CD4-positive, CD25-positive, alpha-beta regulatory T cell (primary cell): ENCODE results near the gene CYLD. TPM values are rescaled to one million over a fixed set of nuclear protein-coding genes. Genes with fewer than 3 reads are reported as not detected.

Experiments used
- ATAC-seq, 2 donors: fragments of 150-1000 bp; cut with Tn5 transposase; one replicate each; pipeline ENCODE4 v1.10.0; 2021; ENCODE audit warnings: low read depth in 2 of 2, moderate number of reproducible peaks in 2 of 2, moderate library complexity in 1 of 2
- DNase-seq, 3 donors: peaks; one replicate each; pipeline versions ENCODE4 v3.0.0 to v3.0.0-alpha.2; 2012 to 2022; ENCODE audit warnings: mixed read lengths in 1 of 3
- H3K27ac ChIP-seq: one replicate; pipeline ENCODE4 v1.7.0; 2013; ENCODE audit warnings: mild to moderate bottlenecking, low read length; ENCODE audit not compliant: insufficient read depth, poor library complexity, severe bottlenecking
- H3K27me3 ChIP-seq: one replicate; pipeline ENCODE4 v1.7.0; 2013; ENCODE audit warnings: low read length; ENCODE audit not compliant: control insufficient read depth, insufficient read depth
- H3K36me3 ChIP-seq: one replicate; pipeline ENCODE4 v1.7.0; 2013; ENCODE audit warnings: mild to moderate bottlenecking, low read length, moderate library complexity; ENCODE audit not compliant: control insufficient read depth, insufficient read depth
- H3K4me1 ChIP-seq: 2 replicates; pipeline ENCODE4 v1.7.0; 2013; ENCODE audit warnings: mild to moderate bottlenecking, low read length; ENCODE audit not compliant: insufficient read depth, control insufficient read depth, poor library complexity, severe bottlenecking
- H3K4me3 ChIP-seq: one replicate; pipeline ENCODE4 v1.7.0; 2013; ENCODE audit warnings: low read depth, mild to moderate bottlenecking, low read length, moderate library complexity
- H3K9me3 ChIP-seq, 2 experiments: 1 replicate in 1 of 2; 2 replicates in 1 of 2; pipeline ENCODE4 v1.7.0; 2013; ENCODE audit warnings: low read length in 2 of 2, mild to moderate bottlenecking in 1 of 2, moderate library complexity in 1 of 2; ENCODE audit not compliant: control insufficient read depth in 2 of 2
- H3K27ac Mint-ChIP-seq, 3 donors: one replicate each; pipeline ENCODE4 v1.8.0; 2020 to 2022; ENCODE audit warnings: mild to moderate bottlenecking in 3 of 3, mixed read lengths in 3 of 3, moderate library complexity in 2 of 3
- H3K27me3 Mint-ChIP-seq: one replicate; pipeline ENCODE4 v1.8.0; 2022; ENCODE audit warnings: mild to moderate bottlenecking, mixed read lengths
- H3K36me3 Mint-ChIP-seq: one replicate; pipeline ENCODE4 v1.8.0; 2020; ENCODE audit warnings: mixed read lengths
- H3K4me1 Mint-ChIP-seq, 4 donors: one replicate each; pipeline ENCODE4 v1.8.0; 2020 to 2022; ENCODE audit warnings: mixed read lengths in 4 of 4, mild to moderate bottlenecking in 1 of 4
- H3K4me3 Mint-ChIP-seq, 4 donors: one replicate each; pipeline ENCODE4 v1.8.0; 2020 to 2022; ENCODE audit warnings: mild to moderate bottlenecking in 4 of 4, mixed read lengths in 4 of 4, moderate library complexity in 3 of 4
- H3K9me3 Mint-ChIP-seq, 7 donors: one replicate each; pipeline ENCODE4 v1.8.0; 2020 to 2022; ENCODE audit warnings: mixed read lengths in 7 of 7, mild to moderate bottlenecking in 3 of 7, moderate library complexity in 2 of 7
- polyA plus RNA-seq, 4 donors: library from polyadenylated mRNA; unstranded; fragments of 300-500 nt; fragmentation: Illumina TruSeq; gene quantifications; one replicate each; pipeline ENCODE4 v1.2.3, GENCODE V29; 2021
- total RNA-seq: library from RNA; stranded (reverse); gene quantifications from one replicate; pipeline ENCODE4 v1.2.3, GENCODE V29; 2022

Gene CYLD
- total and polyA plus RNA-seq, 5 donors from 2014 or later, result 161 to 425 (median 174) TPM

DNA sequence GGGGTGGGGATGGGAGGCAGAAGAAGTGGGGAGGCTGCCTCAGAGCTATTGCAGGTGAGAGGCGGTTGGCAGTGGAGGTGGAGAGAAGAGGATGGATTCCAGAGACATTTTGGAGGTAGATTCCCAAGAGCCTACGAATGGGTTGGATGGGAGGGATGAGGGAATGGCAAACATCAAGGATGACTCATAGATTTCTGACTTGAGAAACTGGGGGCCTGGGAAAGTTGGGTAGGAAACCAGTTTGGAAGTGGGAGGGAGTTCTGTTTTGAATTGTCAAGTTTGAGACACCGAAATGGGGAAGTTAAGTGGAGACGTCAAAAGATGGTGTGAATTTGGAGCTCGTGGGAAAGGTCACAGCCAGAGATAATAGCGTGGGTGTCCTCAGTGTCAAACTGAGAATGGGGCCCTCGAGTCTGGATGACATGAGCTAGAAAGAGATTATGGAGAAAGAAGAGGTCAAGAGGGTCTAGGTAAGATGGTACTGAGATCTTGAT, 6.2 kb upstream of the CYLD start:
- Histone ChIP-seq H3K27me3 (no peaks in the 10 kb centered on the region), H3K27ac (no peak overlapping the region), H3K4me3 (no peak overlapping the region), H3K9me3 (no peaks in the 10 kb centered on the region), H3K4me1 (peaks cover 8% of the 10 kb centered on the region), H3K36me3 (peaks cover 3% of the 10 kb centered on the region)
- peaks cover 0 to 2% (median 0%) of the 10 kb centered on the region in 7 donors for H3K9me3 Mint-ChIP-seq
- H3K4me1 Mint-ChIP-seq, result peaks cover 0 to 22% (median 11%) of the 10 kb centered on the region in 4 donors
- H3K27me3 Mint-ChIP-seq, result no peaks in the 10 kb centered on the region
- DNase-seq (no peak), ATAC-seq (no peak)
- H3K27ac Mint-ChIP-seq, result no peak overlapping the region
- peaks cover 20% of the 10 kb centered on the region for H3K36me3 Mint-ChIP-seq
- no peak overlapping the region for H3K4me3 Mint-ChIP-seq

DNA sequence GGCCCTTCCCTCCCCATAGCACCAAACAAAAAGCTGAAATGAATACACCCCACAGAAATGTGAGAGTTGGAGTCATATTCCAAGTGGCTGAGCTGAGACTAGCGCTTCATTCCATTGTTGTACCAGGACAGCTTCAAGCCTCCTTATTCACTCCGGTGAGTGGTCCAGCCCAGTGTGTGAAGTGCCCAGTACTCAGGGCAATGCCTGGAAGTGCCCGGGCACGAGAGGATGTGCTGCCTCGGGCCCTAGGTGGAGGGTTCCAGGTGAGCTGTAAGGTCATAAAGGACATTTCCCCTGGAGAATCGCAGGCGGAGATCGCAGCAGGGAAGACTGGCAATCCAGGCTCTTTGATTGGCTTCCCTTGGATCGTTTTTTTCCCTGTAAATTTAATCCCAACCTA, 5.4 kb upstream of the CYLD start:
- no peaks in the 10 kb centered on the region for H3K27me3 Mint-ChIP-seq
- H3K36me3 Mint-ChIP-seq, result peaks cover 20% of the 10 kb centered on the region
- peak overlapping the region in 1 of 3 donors; percentile 33 for H3K27ac Mint-ChIP-seq
- no peak overlapping the region for H3K4me3 Mint-ChIP-seq
- H3K27me3 ChIP-seq, result no peaks in the 10 kb centered on the region
- H3K4me1 ChIP-seq, result peaks cover 10% of the 10 kb centered on the region
- peaks cover 0 to 2% (median 0%) of the 10 kb centered on the region in 7 donors for H3K9me3 Mint-ChIP-seq
- H3K4me3 ChIP-seq, result no peak overlapping the region
- no peak for DNase-seq
- peaks cover 0 to 23% (median 13%) of the 10 kb centered on the region in 4 donors for H3K4me1 Mint-ChIP-seq
- no peak for ATAC-seq
- H3K36me3 ChIP-seq, result peaks cover 3% of the 10 kb centered on the region
- no peaks in the 10 kb centered on the region for H3K9me3 ChIP-seq
- H3K27ac ChIP-seq, result no peak overlapping the region

DNA sequence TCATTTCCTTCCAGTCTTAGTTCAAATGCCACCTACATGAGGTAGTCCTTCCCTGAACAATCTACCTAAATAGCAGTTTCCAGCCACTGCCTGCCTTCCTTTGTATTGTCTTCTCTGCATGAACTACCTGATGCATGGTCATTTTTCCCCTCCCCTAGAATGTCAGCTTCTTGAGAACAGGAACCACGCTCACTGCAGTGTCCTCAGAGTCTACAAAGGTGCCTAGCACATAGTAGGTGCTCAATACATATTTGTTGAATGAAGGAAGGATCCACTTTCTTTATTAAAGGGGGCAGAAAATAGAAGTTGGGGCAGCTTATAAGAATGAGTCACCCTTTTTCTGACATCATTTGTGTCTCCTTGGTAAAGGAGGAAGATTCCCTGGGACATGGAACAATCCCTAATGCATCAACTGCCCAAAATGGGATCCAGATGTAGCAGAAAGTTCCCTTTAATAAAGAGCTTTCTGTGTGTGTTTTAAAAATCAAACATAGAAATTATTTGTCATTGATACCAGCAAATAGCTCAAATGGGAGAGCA, 4.4 kb upstream of the CYLD start:
- Mint-ChIP-seq H3K4me1 (peaks cover 0 to 17% (median 13%) of the 10 kb centered on the region in 4 donors), H3K36me3 (peaks cover 20% of the 10 kb centered on the region), H3K9me3 (peaks cover 0 to 2% (median 0%) of the 10 kb centered on the region in 7 donors), H3K4me3 (peak overlapping the region in 1 of 4 donors; percentile 50), H3K27ac (peak overlapping the region in 1 of 3 donors; percentile 33), H3K27me3 (no peaks in the 10 kb centered on the region)
- Histone ChIP-seq H3K27me3 (no peaks in the 10 kb centered on the region), H3K4me1 (peaks cover 7% of the 10 kb centered on the region), H3K27ac (no peak overlapping the region), H3K9me3 (no peaks in the 10 kb centered on the region), H3K36me3 (no peaks in the 10 kb centered on the region), H3K4me3 (no peak overlapping the region)
- DNase-seq, result no peak
- ATAC-seq, result no peak

DNA sequence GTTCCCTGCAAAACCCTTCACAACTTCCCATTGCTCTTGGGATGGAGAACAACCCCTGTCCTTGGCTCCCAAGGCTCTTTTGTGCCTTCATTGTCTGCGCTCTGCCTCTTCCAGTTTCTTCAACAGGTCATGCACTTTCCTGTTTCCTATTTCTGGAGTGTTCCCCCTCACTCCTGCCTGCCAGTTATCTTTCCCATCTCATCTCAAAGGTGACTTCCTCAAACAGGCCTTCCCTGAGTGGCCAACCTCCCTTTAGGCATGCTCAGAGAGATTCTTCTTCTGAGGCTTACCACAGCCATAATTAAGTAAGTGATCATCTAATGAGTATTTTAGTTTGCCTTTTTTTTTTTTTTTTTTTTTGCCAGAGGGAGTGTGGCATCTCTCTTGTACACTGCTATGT, 2.9 kb upstream of the CYLD start:
- no peaks in the 10 kb centered on the region for H3K36me3 ChIP-seq
- H3K27ac ChIP-seq, result no peak overlapping the region
- peaks cover 17% of the 10 kb centered on the region for H3K4me1 ChIP-seq
- peaks cover 0 to 20% (median 17%) of the 10 kb centered on the region in 4 donors for H3K4me1 Mint-ChIP-seq
- no peaks in the 10 kb centered on the region for H3K27me3 Mint-ChIP-seq
- H3K27me3 ChIP-seq, result no peaks in the 10 kb centered on the region
- H3K4me3 Mint-ChIP-seq, result peak overlapping the region in 1 of 4 donors; percentile 58
- peaks cover 20% of the 10 kb centered on the region for H3K36me3 Mint-ChIP-seq
- H3K9me3 Mint-ChIP-seq, result peaks cover 0 to 2% (median 0%) of the 10 kb centered on the region in 7 donors
- no peak for DNase-seq
- H3K9me3 ChIP-seq, result no peaks in the 10 kb centered on the region
- no peak overlapping the region for H3K27ac Mint-ChIP-seq
- H3K4me3 ChIP-seq, result no peak overlapping the region
- no peak for ATAC-seq

DNA sequence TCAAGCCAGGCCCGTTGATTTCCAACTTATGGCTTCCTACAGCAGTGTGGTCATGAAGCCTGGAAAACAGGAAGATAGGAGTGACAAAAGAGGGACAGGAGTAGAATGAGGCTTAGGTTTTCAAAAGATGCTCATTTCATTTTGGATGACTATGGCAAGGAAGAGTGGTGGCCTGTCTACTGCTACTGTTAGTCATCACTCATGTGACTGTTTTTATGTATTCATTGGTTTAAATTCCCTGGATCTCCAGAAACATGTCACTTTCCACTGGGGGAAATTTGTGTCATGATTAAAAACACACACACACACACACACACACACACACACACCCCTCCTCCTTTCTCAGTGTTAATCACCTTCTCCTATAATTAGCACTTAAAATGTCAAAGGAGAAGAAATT, 1.1 kb upstream of the CYLD start:
- H3K4me1 ChIP-seq, result peaks cover 34% of the 10 kb centered on the region
- H3K36me3 ChIP-seq, result no peaks in the 10 kb centered on the region
- ATAC-seq, result no peak
- Mint-ChIP-seq H3K36me3 (peaks cover 26% of the 10 kb centered on the region), H3K27ac (peak overlapping the region in 2 of 3 donors; percentile 91 to 98), H3K27me3 (no peaks in the 10 kb centered on the region), H3K4me1 (peaks cover 5 to 35% (median 26%) of the 10 kb centered on the region in 4 donors), H3K4me3 (peak overlapping the region in 3 of 4 donors; percentile 89 to 90 (median 90)), H3K9me3 (peaks cover 0 to 2% (median 0%) of the 10 kb centered on the region in 7 donors)
- no peaks in the 10 kb centered on the region for H3K9me3 ChIP-seq
- H3K4me3 ChIP-seq, result peak overlapping the region; percentile 97
- H3K27me3 ChIP-seq, result no peaks in the 10 kb centered on the region
- H3K27ac ChIP-seq, result peak overlapping the region; percentile 99
- DNase-seq, result no peak

DNA sequence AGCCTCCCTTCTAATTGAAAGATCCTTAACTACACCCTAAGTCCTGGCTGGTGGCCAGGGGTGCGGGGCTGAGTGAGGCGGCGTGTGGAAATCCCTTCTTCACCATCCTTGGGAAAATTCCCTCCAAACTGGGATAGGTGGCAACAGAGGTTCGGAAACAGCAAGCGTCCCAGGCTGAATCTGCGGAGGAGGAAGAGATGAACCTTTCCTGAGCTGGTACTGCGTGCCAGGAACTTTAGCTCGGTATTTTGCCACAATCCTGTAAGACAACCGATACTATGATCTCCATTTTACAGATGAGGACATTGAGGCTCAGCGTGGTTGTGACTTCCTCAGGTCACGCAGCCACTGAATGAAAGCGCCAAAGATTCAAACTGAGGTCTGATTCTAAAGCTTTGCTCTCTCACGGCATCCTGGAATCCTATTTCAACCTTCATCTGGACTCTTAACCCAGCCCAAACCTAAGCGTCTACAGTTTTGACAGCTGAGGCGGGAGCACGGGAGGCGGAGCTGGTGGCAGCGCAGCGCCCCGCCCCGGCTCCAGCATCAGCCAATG, 583 bp upstream of the CYLD start:
- no peaks in the 10 kb centered on the region for H3K27me3 Mint-ChIP-seq
- H3K36me3 Mint-ChIP-seq, result peaks cover 26% of the 10 kb centered on the region
- H3K27ac Mint-ChIP-seq, result peak overlapping the region; percentile 91 to 98 (median 95)
- Histone ChIP-seq H3K36me3 (no peaks in the 10 kb centered on the region), H3K9me3 (no peaks in the 10 kb centered on the region), H3K4me3 (peak overlapping the region; percentile 97), H3K27ac (peak overlapping the region; percentile 99), H3K4me1 (peaks cover 40% of the 10 kb centered on the region), H3K27me3 (no peaks in the 10 kb centered on the region)
- no peak for DNase-seq
- H3K4me1 Mint-ChIP-seq, result peaks cover 5 to 37% (median 28%) of the 10 kb centered on the region in 4 donors
- ATAC-seq, result no peak
- peak overlapping the region; percentile 89 to 92 (median 90) for H3K4me3 Mint-ChIP-seq
- peaks cover 0 to 2% (median 0%) of the 10 kb centered on the region in 7 donors for H3K9me3 Mint-ChIP-seq

DNA sequence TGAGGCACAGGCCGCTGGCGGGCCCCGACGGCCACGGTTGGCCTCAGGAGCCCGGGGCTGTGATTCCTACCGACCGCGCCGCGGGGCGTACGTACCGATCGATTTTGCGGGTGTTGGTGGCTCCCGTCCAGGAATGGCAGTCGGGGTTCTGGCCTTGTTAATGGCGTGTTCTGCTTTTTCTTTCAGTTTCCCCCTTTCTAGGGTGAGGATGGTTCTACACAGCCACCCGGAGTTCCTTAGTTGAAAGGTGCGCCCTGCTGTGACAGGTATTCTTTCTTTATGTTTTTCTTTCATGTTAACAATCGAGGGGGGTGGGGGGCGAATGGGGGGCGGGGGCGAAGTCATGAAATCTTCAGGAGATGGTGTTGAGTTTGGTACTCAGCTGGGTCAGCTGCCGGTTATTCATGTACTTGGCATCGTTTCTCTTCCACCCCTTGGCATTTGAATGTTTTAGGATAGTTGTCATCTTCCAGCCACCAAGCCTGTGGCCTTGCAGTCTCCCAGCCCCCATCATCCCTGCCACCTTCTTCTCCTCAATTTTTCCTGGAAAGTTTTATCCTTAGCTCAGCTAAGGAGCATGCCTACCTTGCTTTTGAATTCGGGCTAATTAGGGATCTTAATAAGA, 802 bp downstream of the CYLD start:
- Mint-ChIP-seq H3K27ac (peak overlapping the region; percentile 92 to 98 (median 94)), H3K4me3 (peak overlapping the region; percentile 98 to 99 (median 98)), H3K27me3 (no peaks in the 10 kb centered on the region), H3K9me3 (no peaks in the 10 kb centered on the region), H3K4me1 (peaks cover 13 to 47% (median 35%) of the 10 kb centered on the region in 4 donors), H3K36me3 (peaks cover 26% of the 10 kb centered on the region)
- Histone ChIP-seq H3K9me3 (no peaks in the 10 kb centered on the region), H3K4me1 (peaks cover 53% of the 10 kb centered on the region), H3K27ac (peak overlapping the region; percentile 99), H3K4me3 (peak overlapping the region; percentile 98), H3K27me3 (no peaks in the 10 kb centered on the region), H3K36me3 (no peaks in the 10 kb centered on the region)
- ATAC-seq (no peak), DNase-seq (peak; percentile 47 to 63 (median 57))
